Nasal cavity respiratory epithelium epithelial cell of viscerocranial mucosa (primary cell): ENCODE data around the gene CA5B. TPM values are rescaled to one million over a fixed set of nuclear protein-coding genes. Genes with fewer than 3 reads are reported as not detected.

ENCODE experiments used
- total RNA-seq: library from RNA; depleted of rRNA; stranded (reverse); fragments of >200 nt; gene quantifications from 2 replicates; pipeline ENCODE4 v1.2.3, GENCODE V29; 2014

CA5B gene
- 5.6 and 6.8 TPM in 2 replicates for total RNA-seq

GRCh38 chrX:15737959-15738902, at the start of gene CA5B:
TSS of gene CA5B (plus strand) at chrX:15738270. CDS start at chrX:15750024, 11,754 bp downstream.

GRCh38 chrX:15789979-15790768, 52.1 kb downstream of the CA5B start, which contains the start of gene ZRSR2:
TSS of gene ZRSR2 (plus strand) at chrX:15790484. CDS start at chrX:15790496, 12 bp downstream.

Other genes starting within 250 kb of the CA5B start
- 22.9 and 23.6 TPM in 2 replicates for gene PIR, start 244.9 kb upstream of the CA5B start, total RNA-seq
- not detected in 2 replicates for gene BMX, start 237.5 kb upstream of the CA5B start, total RNA-seq
- 0.34 and 1.5 TPM in 2 replicates for gene ACE2, start 137.3 kb upstream of the CA5B start, total RNA-seq
- gene CLTRN, start 73.5 kb upstream of the CA5B start, total RNA-seq = 1.00 and 1.0 TPM in 2 replicates
- gene ZRSR2, start 52.2 kb downstream of the CA5B start, total RNA-seq = 4.4 and 8.7 TPM in 2 replicates
- gene AP1S2, start 116.5 kb downstream of the CA5B start, total RNA-seq = 13.0 and 18.1 TPM in 2 replicates